Mucosa of rectum (tissue), 2 donors: ENCODE results near the gene ZSWIM4.

Experiments
- H3K27ac ChIP-seq, 2 donors: one replicate each; pipeline ENCODE4 v1.7.0; 2013; ENCODE audit warnings: inconsistent platforms in 2 of 2, low read depth in 2 of 2, low read length in 2 of 2
- H3K27me3 ChIP-seq, 2 donors: one replicate each; pipeline ENCODE4 v1.7.0; 2013; ENCODE audit warnings: low read length in 2 of 2; ENCODE audit not compliant: control insufficient read depth in 2 of 2, insufficient read depth in 2 of 2
- H3K36me3 ChIP-seq, 2 donors: one replicate each; pipeline ENCODE4 v1.7.0; 2013; ENCODE audit warnings: low read length in 2 of 2; ENCODE audit not compliant: control insufficient read depth in 2 of 2, insufficient read depth in 2 of 2
- H3K4me1 ChIP-seq, 2 donors: one replicate each; pipeline ENCODE4 v1.7.0; 2013; ENCODE audit warnings: low read length in 2 of 2, mild to moderate bottlenecking in 1 of 2; ENCODE audit not compliant: control insufficient read depth in 2 of 2, insufficient read depth in 2 of 2
- H3K4me3 ChIP-seq, 2 donors: one replicate each; pipeline ENCODE4 v1.7.0; 2013; ENCODE audit warnings: low read length in 2 of 2
- H3K9ac ChIP-seq, 2 donors: one replicate each; pipeline ENCODE4 v1.7.0; 2013; ENCODE audit warnings: low read length in 2 of 2, low read depth in 1 of 2, mild to moderate bottlenecking in 1 of 2
- H3K9me3 ChIP-seq, 2 donors: one replicate each; pipeline ENCODE4 v1.7.0; 2013; ENCODE audit warnings: low read length in 2 of 2; ENCODE audit not compliant: control insufficient read depth in 2 of 2
- donor health status: healthy.
- donor health status: Normal muscosa, but diverticular disease.

The ZSWIM4 gene

DNA sequence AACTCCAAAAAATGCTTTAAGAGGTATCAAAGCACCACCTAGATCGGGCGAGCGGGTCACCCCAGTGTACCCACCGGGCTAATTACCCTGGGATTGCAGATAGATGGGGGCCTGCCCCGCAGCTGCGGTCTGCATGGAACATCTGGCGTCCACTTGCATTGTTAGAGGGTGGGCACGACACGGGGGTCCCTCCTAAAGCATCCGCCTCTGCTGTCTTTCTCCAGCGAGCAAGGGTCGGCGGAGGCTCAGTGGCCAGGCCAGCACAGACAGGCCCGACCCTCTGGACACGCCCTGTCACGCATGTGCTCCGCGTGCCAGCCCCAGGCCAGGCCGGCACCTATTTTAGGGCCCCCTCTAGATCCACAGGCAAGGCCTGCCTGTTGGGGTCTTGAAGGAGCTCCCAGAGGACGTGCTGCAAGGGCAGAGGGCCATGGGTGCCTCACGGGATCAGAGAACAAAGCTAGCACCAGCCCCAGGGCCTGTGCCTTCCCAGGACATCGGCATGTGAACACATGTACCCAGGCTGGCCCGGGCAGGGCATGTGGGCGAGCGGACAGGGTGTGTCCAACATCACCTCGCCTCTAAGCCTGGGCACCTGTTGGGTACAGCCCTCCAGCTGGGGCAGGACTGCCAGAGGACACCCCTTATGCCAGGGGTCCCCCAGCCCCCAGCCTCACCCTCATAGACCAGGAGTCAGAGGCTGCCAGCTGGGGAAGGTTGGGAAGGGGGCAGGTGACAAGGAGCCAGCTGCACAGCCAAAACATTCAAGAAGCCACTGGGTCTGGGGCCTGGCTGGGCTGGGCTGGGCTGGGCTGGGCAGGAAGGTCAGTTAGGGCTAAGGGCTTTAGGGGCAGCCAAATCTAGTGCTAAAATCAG is 46.1 kb downstream of the ZSWIM4 start:
- Histone ChIP-seq H3K36me3 (peaks cover under 1 to 4% of the 10 kb centered on the region in 2 donors), H3K9me3 (no peaks in the 10 kb centered on the region), H3K9ac (peak overlapping the region; percentile 93 to 96), H3K27me3 (no peaks in the 10 kb centered on the region), H3K4me3 (peak overlapping the region; percentile 79 to 84), H3K27ac (peak overlapping the region; percentile 97 to 100), H3K4me1 (peaks cover 61 to 69% of the 10 kb centered on the region in 2 donors)

DNA sequence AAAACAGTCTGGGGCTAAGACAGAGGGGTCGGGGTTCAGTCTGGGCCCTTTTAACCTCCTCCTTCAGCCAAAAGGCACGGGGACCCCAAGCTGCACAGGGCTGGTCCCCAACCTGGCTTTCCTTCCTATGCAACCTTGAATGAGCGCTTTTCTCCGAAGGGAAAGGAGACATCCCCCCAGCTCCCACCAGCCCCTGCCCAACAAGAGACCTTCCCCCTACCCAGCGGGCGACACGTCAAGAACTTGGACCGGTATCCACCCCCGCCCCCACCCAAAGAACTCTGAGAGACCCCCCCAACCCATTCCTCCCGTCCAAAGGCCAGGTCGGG is 46.7 kb downstream of the ZSWIM4 start:
- H3K9ac ChIP-seq = peak overlapping the region; percentile 93 to 96
- H3K27me3 ChIP-seq = no peaks in the 10 kb centered on the region
- H3K36me3 ChIP-seq = peaks cover 0 to 3% of the 10 kb centered on the region in 2 donors
- H3K4me3 ChIP-seq = peak overlapping the region; percentile 79 to 84
- peaks cover 63 to 71% of the 10 kb centered on the region in 2 donors for H3K4me1 ChIP-seq
- peak overlapping the region; percentile 97 to 100 for H3K27ac ChIP-seq
- H3K9me3 ChIP-seq = no peaks in the 10 kb centered on the region

DNA sequence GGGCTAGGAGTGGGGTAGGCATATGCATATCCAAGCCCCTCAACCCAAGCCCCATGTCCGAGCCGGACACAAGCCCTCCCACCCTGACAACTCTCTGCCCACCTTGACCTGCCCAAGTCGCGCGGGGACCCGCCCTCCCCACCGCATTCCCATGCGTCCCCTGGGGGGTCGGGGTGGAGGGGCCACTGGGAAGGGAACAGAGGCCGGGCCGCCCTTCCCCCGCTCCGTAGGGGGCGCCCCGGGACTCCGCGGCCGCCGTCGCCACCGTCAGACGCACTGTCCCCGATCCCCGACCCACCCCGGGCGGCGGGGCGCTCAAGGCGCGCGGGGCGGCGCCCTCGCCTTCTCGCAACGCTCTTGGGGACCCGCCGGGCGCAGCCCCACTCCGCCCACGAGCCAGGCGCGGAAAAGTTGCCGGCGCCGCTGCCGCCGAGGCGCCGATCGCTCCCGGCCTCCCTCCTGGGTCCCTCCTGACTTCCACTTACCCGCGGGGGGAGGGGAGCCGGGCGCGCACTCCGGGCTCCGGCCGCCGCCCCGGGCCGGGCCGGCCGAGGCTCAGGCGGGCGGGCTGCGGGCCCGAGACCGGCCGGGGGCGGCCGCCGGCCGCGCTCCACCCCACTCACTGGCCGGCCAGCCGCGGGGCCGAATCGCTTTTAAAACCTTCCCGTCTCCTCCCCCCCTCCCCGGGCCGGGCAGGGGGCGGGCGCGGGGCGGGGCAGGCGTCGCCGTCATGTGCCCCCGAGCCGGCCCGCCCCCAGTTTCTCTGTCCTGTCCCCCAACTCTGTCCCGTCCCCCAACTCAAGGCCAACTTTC is 47.3 kb downstream of the ZSWIM4 start:
- H3K27ac ChIP-seq = peak overlapping the region; percentile 97 to 100
- peaks cover 0 to 3% of the 10 kb centered on the region in 2 donors for H3K36me3 ChIP-seq
- H3K4me3 ChIP-seq = peak overlapping the region; percentile 79 to 84
- peaks cover 60 to 71% of the 10 kb centered on the region in 2 donors for H3K4me1 ChIP-seq
- no peaks in the 10 kb centered on the region for H3K9me3 ChIP-seq
- H3K9ac ChIP-seq = peak overlapping the region; percentile 94 to 96
- no peaks in the 10 kb centered on the region for H3K27me3 ChIP-seq

DNA sequence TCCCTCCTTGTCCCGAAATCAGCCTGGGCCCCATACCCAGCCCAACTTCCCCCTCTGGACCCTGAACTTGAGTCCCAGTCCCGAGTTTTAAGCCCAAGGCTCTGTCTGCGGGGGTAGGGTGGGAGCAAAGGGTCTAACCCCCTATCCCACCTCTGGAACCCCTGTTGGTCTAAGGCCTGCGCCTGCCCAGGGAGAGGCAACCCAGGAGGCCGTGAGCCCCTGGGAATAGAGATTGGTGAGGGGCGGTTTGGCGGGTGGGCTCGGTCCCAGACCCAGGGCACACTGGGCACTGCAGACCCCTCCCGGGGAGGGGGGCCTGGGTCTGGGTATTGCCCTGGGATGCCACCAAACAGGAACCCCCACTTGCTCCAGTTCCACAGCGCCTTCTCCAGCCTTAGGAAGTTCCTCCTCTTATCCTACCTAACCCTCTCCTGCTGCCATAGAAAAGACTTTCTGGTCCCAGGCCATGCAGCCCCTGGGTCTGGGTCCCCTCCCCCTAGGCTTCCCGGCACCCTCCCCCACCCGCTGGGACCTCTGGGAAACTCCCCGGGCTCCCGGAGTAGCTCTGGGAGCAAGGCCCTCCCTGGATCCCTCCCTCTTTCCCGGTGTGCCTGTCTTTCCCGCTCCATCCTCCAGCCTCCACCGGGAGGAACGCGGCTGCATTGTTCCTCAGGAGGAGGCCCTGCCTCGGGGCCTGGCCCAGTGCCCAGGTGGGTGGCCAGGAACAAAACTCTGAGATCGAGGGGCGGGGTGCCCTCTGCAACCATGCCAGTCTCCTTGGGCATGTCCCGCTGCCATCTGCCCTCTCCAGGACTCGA is 48.1 kb downstream of the ZSWIM4 start:
- Histone ChIP-seq H3K27ac (peak overlapping the region; percentile 97 to 100), H3K27me3 (no peaks in the 10 kb centered on the region), H3K4me3 (peak overlapping the region; percentile 75 to 79), H3K4me1 (peaks cover 59 to 75% of the 10 kb centered on the region in 2 donors), H3K9ac (peak overlapping the region; percentile 94 to 96), H3K36me3 (peaks cover 0 to 3% of the 10 kb centered on the region in 2 donors), H3K9me3 (no peaks in the 10 kb centered on the region)

DNA sequence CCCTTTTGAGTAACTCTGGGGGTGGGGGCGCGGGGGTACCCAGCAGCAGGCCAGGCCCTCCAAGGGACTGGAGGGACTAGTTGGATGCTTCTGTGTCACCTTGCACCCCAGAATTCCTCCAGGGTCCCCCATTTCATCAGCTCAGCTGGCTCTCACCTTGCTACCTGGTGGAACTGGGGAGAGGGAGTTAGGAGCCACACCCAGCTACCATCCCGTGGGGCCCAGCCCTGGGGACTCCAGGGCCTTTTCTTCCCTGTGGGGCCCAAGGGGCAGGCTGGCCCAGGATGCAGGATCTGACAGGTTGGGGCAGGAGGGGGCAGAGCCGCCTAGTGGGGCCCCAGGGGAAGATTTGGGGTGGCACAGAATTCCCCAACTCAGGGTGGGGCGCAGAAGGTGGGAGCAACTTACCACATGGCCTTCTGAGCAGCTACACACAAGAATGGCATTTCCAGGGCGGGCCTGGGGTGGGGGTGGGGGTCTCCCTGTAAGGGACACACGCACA is 48.9 kb downstream of the ZSWIM4 start:
- peak overlapping the region; percentile 97 to 100 for H3K27ac ChIP-seq
- no peak overlapping the region for H3K4me3 ChIP-seq
- H3K9ac ChIP-seq = peak overlapping the region; percentile 24 to 96
- no peaks in the 10 kb centered on the region for H3K27me3 ChIP-seq
- H3K36me3 ChIP-seq = no peaks in the 10 kb centered on the region
- H3K4me1 ChIP-seq = peaks cover 51 to 69% of the 10 kb centered on the region in 2 donors
- H3K9me3 ChIP-seq = no peaks in the 10 kb centered on the region

DNA sequence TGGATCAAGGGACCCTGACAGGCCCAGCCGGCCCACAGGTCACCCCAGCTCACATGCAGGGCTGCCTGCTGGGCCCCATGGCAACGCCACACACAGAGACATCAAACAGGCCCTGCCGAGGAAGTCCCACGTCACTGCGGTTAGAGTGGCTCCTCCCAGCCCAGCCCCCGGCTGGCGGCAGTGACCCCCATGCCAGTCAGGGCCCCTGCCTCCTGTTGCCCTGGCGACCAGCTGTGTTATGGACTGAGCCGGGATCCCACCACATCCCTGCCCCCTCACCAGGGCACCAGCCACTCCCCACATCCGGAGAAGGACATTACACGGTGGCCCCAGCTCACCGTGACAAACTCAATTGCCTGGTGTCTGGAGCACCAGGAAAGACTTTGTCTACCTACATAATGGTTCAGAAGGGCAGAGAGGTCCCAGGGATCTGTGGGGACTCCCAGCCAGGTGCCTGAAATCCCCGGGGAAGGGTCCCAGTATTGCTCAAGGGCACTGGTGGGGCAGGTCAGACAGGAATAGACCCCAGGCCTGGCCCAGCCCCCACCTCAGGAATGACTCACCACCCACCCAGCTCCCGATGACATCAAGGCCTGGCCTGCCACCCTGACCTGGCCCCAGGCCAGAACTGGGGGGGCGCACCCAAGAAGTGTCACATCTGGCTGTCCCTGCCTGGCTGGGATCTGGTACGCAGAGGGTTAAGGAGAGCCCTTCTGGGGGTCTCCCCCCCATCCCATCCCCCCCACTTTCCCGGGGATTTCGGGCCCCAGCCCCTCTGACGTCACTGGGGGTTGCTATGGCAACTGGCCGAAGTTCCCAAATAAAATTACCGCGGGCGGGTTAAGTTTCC is 51.5 kb downstream of the ZSWIM4 start:
- Histone ChIP-seq H3K36me3 (no peaks in the 10 kb centered on the region), H3K9me3 (no peaks in the 10 kb centered on the region), H3K4me3 (peak overlapping the region; percentile 63 to 76), H3K27ac (peak overlapping the region; percentile 100), H3K27me3 (no peaks in the 10 kb centered on the region), H3K4me1 (peaks cover 40 to 62% of the 10 kb centered on the region in 2 donors), H3K9ac (peak overlapping the region; percentile 75 to 77)

DNA sequence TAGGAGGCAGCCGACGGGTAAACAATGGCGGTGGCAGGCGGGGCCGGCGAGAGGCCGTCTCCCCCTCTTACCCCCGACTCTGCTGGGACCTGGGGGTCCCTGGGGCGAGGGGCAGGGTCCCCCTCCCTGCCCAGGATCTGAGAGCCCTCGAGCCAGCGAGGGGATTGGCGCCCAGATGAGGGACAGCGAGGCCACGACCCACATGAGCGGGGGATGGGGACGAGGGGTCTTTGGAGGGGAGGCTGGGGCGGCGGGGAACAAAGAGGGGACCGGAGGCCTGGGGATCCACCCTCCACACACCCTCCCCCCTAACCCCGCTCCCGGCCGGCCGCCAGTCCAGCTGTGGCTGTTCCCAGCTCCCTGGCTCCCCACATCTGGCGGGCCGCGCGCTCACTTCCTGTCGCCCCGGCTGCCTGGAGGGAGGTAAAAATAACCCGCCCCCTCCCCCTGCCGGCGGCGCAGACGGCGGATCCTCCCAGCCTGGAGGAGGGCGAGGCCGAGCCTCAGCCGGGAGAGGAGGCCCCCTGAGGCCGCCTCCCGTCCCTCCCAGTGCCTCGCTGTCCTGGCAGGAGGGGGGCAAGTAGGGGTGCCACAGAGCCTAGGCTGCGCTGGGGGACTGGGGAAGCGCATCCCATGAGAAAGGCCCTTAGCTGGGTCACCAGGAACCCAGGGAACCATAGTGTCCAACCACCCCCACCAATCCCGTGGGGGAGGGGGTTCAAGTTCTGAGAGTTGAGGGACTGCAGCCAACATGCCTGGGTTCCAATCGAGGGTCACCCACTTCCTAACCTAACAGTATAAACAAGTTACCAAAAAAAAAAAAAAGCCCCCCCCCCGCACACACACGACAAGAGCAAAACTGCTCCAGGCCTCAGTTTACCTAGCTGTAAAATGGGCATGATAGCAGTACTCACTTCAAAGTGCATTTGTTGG is 52.4 kb downstream of the ZSWIM4 start:
- Histone ChIP-seq H3K9me3 (no peaks in the 10 kb centered on the region), H3K9ac (peak overlapping the region; percentile 75 to 77), H3K27ac (peak overlapping the region; percentile 100), H3K27me3 (no peaks in the 10 kb centered on the region), H3K4me3 (peak overlapping the region; percentile 63 to 76), H3K4me1 (peaks cover 40 to 62% of the 10 kb centered on the region in 2 donors), H3K36me3 (no peaks in the 10 kb centered on the region)

DNA sequence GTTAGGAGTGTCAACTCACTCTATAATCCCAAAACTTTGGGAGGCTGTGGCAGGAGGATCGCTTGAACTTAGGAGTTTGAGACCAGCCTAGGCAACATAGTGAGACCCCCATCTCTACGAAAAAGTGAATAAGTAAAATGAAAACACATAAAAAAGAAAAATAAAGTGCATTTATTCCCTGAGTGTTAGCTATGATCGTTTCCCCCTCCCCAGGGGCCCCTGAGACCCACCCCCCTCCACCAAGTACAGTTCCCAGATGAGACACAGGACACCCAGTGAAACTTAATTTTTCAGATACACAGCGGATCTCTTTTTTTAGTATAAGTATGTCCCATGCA is 53.1 kb downstream of the ZSWIM4 start:
- peaks cover 36 to 57% of the 10 kb centered on the region in 2 donors for H3K4me1 ChIP-seq
- peak overlapping the region; percentile 100 for H3K27ac ChIP-seq
- peak overlapping the region in 1 of 2 donors; percentile 77 for H3K9ac ChIP-seq
- H3K36me3 ChIP-seq = no peaks in the 10 kb centered on the region
- H3K27me3 ChIP-seq = no peaks in the 10 kb centered on the region
- no peak overlapping the region for H3K4me3 ChIP-seq
- no peaks in the 10 kb centered on the region for H3K9me3 ChIP-seq
